HepG2 (cell line): ENCODE data around the gene CES2. TPM values are rescaled to one million over a fixed set of nuclear protein-coding genes. Genes with fewer than 3 reads are reported as not detected.

ENCODE experiments used
- BORCS8-MEF2B ChIP-seq: sonication (generic); formaldehyde crosslinking; IDR thresholded peaks from 2 replicates; pipeline ENCODE4 v1.8.0; 2022; ENCODE audit warnings: mild to moderate bottlenecking, missing genetic modification reagents
- CEBPB ChIP-seq: IDR thresholded peaks from 2 replicates; pipeline ENCODE4 v1.6.1; 2011; ENCODE audit warnings: low read depth, low read length, improper control_type of control experiment, borderline replicate concordance
- DPF2 ChIP-seq: sonication (generic); formaldehyde crosslinking; IDR thresholded peaks from 2 replicates; pipeline ENCODE4 v1.4.0; 2020; ENCODE audit warnings: mild to moderate bottlenecking, low read depth, missing genetic modification reagents, borderline replicate concordance
- ERF ChIP-seq: IDR thresholded peaks from 2 replicates; pipeline ENCODE4 v1.6.1; 2018; ENCODE audit warnings: missing biosample characterization, missing genetic modification reagents
- ESRRA ChIP-seq: sonication (generic); formaldehyde crosslinking; IDR thresholded peaks from 2 replicates; pipeline ENCODE4 v1.5.1; 2020; ENCODE audit warnings: mild to moderate bottlenecking, low read depth, missing genetic modification reagents
- NFRKB ChIP-seq: fragments of 450-650 bp; IDR thresholded peaks from 2 replicates; pipeline ENCODE4 v1.6.1; 2017
- NPAS2 ChIP-seq: sonication (generic); formaldehyde crosslinking; IDR thresholded peaks from 2 replicates; pipeline ENCODE4 v1.8.0; 2022; ENCODE audit warnings: mild to moderate bottlenecking, missing genetic modification reagents, borderline replicate concordance
- SAP130 ChIP-seq: IDR thresholded peaks from 2 replicates; pipeline ENCODE4 v1.6.1; 2016; ENCODE audit warnings: low read depth
- ZNF263 ChIP-seq: sonication (generic); formaldehyde crosslinking; IDR thresholded peaks from 2 replicates; pipeline ENCODE4 v1.4.0; 2020; ENCODE audit warnings: missing genetic modification reagents
- ZNF496 ChIP-seq: sonication (generic); formaldehyde crosslinking; IDR thresholded peaks from 2 replicates; pipeline ENCODE4 v1.8.1; 2023; ENCODE audit warnings: mild to moderate bottlenecking, moderate library complexity, missing genetic modification reagents; ENCODE audit not compliant: insufficient replicate concordance
- ZNF546 ChIP-seq: sonication (generic); formaldehyde crosslinking; conservative IDR thresholded peaks from 2 replicates; pipeline ENCODE4 v1.8.1; 2023; ENCODE audit warnings: mild to moderate bottlenecking, missing genetic modification reagents
- ZNF615 ChIP-seq: sonication (generic); formaldehyde crosslinking; IDR thresholded peaks from 2 replicates; pipeline ENCODE4 v1.5.0; 2020; ENCODE audit warnings: mild to moderate bottlenecking, missing genetic modification reagents, borderline replicate concordance
- ZNF782 ChIP-seq: sonication (generic); formaldehyde crosslinking; IDR thresholded peaks from 2 replicates; pipeline ENCODE4 v1.4.0; 2020; ENCODE audit warnings: missing genetic modification reagents, mild to moderate bottlenecking, borderline replicate concordance
- polyA plus RNA-seq, 8 experiments: library from polyadenylated mRNA; depleted of rRNA in 3 of 8; stranded (reverse) in 7 of 8; unstranded in 1 of 8; fragments of >200 nt; fragmentation: Illumina TruSeq in 4 of 8; extraction: Trizol in 4 of 8; gene quantifications; 2 replicates each; pipeline versions ENCODE4 v1.2.1 to v1.2.3, GENCODE V29; 2011 to 2016; ENCODE audit warnings: low read depth in 4 of 8, missing spikeins in 1 of 8, mixed read lengths in 1 of 8; ENCODE audit not compliant: insufficient read depth in 1 of 8
- total RNA-seq, 5 experiments: library from RNA; depleted of rRNA; stranded (reverse); fragments of >200 nt; fragmentation: Illumina TruSeq; extraction: Trizol; gene quantifications; 2 replicates each; pipeline ENCODE4 v1.2.3, GENCODE V29; 2016; ENCODE audit warnings: low read depth in 1 of 5
- TF ChIP-seq, protein P1 (sequence below), 2 experiments: IDR thresholded peaks; 2 replicates each; pipeline ENCODE4 v1.6.1; 2011 to 2012; ENCODE audit warnings: low read length in 2 of 2, borderline replicate concordance in 1 of 2, low read depth in 1 of 2, mild to moderate bottlenecking in 1 of 2, moderate library complexity in 1 of 2
- TF ChIP-seq, protein P2 (sequence below): sonication (generic); formaldehyde crosslinking; IDR thresholded peaks from 2 replicates; pipeline ENCODE4 v1.5.1; 2020; ENCODE audit warnings: mild to moderate bottlenecking, missing genetic modification reagents, moderate library complexity
- TF ChIP-seq, protein P3 (sequence below): sonication (generic); formaldehyde crosslinking; IDR thresholded peaks from 2 replicates; pipeline ENCODE4 v1.4.0; 2020; ENCODE audit warnings: missing genetic modification reagents, borderline replicate concordance
- TF ChIP-seq, protein P4 (sequence below), 2 experiments: sonication (generic) in 1 of 2; formaldehyde crosslinking in 1 of 2; IDR thresholded peaks; 2 replicates each; pipeline versions ENCODE4 v1.5.1 to v1.6.1; 2011 to 2020; ENCODE audit warnings: borderline replicate concordance in 1 of 2, low read depth in 1 of 2, low read length in 1 of 2, mild to moderate bottlenecking in 1 of 2, missing genetic modification reagents in 1 of 2, moderate library complexity in 1 of 2
- TF ChIP-seq, protein P5 (sequence below): sonication (generic); formaldehyde crosslinking; IDR thresholded peaks from 2 replicates; pipeline ENCODE4 v1.5.0; 2020; ENCODE audit warnings: missing genetic modification reagents

The CES2 gene
- total and polyA plus RNA-seq, 2 of the 13 experiments (the other 11 are each of a cell fraction or from before 2014, with no cell fraction given), result 50.6 to 63.8 TPM

DNA sequence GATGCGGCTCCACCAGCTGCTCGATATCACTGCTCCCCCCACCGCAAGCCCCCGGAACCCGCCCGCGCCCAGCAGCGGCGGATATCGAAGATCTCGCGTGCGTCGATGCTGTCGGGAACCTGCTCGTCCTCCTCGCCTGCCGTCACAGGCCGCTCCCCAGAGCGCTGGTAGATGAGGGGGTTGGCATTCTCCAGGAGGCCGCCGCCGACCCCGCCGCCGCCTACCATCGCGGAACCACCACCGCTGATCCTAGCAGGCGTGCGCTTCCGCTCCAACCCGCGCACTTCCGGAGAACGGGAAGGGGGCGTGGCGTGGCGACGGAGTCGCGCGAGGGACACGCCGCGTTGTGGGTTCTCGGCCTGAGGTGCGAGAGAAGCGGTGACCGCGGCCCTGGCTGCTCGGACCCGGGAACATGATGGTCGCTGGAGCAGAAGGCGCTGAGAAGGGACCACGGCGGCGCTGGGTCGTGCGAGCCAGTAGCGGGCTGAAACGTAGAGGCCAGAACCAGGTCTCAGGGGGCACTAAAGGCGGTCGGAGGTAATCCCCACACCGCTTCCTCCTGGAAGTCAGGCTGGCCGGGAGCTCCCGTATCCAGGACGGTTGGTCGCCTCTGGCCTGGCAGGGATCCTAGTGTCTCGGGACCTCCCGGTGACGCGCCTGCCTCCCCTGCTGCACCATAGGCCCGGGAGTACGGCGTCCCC lies 1.0 kb upstream of the CES2 start, which contains the start of gene CIAO2B (continued):
- TF ChIP-seq, protein P1, sequence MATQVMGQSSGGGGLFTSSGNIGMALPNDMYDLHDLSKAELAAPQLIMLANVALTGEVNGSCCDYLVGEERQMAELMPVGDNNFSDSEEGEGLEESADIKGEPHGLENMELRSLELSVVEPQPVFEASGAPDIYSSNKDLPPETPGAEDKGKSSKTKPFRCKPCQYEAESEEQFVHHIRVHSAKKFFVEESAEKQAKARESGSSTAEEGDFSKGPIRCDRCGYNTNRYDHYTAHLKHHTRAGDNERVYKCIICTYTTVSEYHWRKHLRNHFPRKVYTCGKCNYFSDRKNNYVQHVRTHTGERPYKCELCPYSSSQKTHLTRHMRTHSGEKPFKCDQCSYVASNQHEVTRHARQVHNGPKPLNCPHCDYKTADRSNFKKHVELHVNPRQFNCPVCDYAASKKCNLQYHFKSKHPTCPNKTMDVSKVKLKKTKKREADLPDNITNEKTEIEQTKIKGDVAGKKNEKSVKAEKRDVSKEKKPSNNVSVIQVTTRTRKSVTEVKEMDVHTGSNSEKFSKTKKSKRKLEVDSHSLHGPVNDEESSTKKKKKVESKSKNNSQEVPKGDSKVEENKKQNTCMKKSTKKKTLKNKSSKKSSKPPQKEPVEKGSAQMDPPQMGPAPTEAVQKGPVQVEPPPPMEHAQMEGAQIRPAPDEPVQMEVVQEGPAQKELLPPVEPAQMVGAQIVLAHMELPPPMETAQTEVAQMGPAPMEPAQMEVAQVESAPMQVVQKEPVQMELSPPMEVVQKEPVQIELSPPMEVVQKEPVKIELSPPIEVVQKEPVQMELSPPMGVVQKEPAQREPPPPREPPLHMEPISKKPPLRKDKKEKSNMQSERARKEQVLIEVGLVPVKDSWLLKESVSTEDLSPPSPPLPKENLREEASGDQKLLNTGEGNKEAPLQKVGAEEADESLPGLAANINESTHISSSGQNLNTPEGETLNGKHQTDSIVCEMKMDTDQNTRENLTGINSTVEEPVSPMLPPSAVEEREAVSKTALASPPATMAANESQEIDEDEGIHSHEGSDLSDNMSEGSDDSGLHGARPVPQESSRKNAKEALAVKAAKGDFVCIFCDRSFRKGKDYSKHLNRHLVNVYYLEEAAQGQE (IDR thresholded peaks at IDR 0.05; ENCODE audit: borderline replicate concordance in 1 of 2, low read depth in 1 of 2, low read length in 2 of 2), result peak in 1 of 2 experiments; percentile 78; a peak in 2 of 4 replicates
- TF ChIP-seq ESRRA (CRISPR knock-in tag) (0 out of 2 replicates have a peak, but pooled peaks have one; percentile 29), NFRKB (no peak), ZNF496 (CRISPR knock-in tag) (no peak), CEBPB (no peak), ZNF263 (CRISPR knock-in tag) (peak; percentile 67; the same call in 1 of the 2 replicates), NPAS2 (no peak), DPF2 (CRISPR knock-in tag) (no peak), ZNF615 (CRISPR knock-in tag) (peak; percentile 95), ZNF546 (CRISPR knock-in tag) (peak; percentile 95; the same call in 1 of the 2 replicates), BORCS8-MEF2B (CRISPR knock-in tag) (peak; percentile 94), SAP130 (peak; percentile 100), ERF (CRISPR knock-in tag) (peak; percentile 94), ZNF782 (CRISPR knock-in tag) (peak; percentile 95)
- TF ChIP-seq, protein P2, sequence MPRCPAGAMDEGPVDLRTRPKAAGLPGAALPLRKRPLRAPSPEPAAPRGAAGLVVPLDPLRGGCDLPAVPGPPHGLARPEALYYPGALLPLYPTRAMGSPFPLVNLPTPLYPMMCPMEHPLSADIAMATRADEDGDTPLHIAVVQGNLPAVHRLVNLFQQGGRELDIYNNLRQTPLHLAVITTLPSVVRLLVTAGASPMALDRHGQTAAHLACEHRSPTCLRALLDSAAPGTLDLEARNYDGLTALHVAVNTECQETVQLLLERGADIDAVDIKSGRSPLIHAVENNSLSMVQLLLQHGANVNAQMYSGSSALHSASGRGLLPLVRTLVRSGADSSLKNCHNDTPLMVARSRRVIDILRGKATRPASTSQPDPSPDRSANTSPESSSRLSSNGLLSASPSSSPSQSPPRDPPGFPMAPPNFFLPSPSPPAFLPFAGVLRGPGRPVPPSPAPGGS, result peak; percentile 70; the same call in 1 of the 2 replicates
- TF ChIP-seq, protein P3, sequence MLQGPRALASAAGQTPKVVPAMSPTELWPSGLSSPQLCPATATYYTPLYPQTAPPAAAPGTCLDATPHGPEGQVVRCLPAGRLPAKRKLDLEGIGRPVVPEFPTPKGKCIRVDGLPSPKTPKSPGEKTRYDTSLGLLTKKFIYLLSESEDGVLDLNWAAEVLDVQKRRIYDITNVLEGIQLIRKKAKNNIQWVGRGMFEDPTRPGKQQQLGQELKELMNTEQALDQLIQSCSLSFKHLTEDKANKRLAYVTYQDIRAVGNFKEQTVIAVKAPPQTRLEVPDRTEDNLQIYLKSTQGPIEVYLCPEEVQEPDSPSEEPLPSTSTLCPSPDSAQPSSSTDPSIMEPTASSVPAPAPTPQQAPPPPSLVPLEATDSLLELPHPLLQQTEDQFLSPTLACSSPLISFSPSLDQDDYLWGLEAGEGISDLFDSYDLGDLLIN (CRISPR knock-in tag), result peak; percentile 92
- TF ChIP-seq, protein P4, sequence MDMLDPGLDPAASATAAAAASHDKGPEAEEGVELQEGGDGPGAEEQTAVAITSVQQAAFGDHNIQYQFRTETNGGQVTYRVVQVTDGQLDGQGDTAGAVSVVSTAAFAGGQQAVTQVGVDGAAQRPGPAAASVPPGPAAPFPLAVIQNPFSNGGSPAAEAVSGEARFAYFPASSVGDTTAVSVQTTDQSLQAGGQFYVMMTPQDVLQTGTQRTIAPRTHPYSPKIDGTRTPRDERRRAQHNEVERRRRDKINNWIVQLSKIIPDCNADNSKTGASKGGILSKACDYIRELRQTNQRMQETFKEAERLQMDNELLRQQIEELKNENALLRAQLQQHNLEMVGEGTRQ (IDR thresholded peaks at IDR 0.05; ENCODE audit: low read depth, low read length), result no peak
- TF ChIP-seq, protein P4 (CRISPR knock-in tag; IDR thresholded peaks at IDR 0.05; ENCODE audit: borderline replicate concordance), result no peak
- TF ChIP-seq, protein P5, sequence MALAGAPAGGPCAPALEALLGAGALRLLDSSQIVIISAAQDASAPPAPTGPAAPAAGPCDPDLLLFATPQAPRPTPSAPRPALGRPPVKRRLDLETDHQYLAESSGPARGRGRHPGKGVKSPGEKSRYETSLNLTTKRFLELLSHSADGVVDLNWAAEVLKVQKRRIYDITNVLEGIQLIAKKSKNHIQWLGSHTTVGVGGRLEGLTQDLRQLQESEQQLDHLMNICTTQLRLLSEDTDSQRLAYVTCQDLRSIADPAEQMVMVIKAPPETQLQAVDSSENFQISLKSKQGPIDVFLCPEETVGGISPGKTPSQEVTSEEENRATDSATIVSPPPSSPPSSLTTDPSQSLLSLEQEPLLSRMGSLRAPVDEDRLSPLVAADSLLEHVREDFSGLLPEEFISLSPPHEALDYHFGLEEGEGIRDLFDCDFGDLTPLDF (CRISPR knock-in tag), result peak; percentile 48; the same call in 1 of the 2 replicates
